Effector memory CD4-positive, alpha-beta T cell (primary cell): ENCODE results near the gene ZBTB3.
"Not testable (repeated sequence)": the region's sequence is repeated elsewhere in the genome, so short reads cannot be mapped to it uniquely, and the experiment has no call there.

ENCODE experiments used
- DNase-seq, 3 donors: peaks; one replicate each; pipeline ENCODE4 v3.0.0-alpha.2; 2020
- H3K27ac ChIP-seq: 2 replicates; pipeline ENCODE4 v1.7.0; 2013; ENCODE audit warnings: mild to moderate bottlenecking, low read length, moderate library complexity; ENCODE audit not compliant: insufficient read depth, poor library complexity, severe bottlenecking
- H3K27me3 ChIP-seq: replicated peaks from 2 replicates; pipeline ENCODE4 v1.7.0; 2013; ENCODE audit warnings: mild to moderate bottlenecking, low read length; ENCODE audit not compliant: insufficient read depth, control insufficient read depth, poor library complexity, severe bottlenecking
- H3K36me3 ChIP-seq: 2 replicates; pipeline ENCODE4 v1.7.0; 2013; ENCODE audit warnings: mild to moderate bottlenecking, low read length, moderate library complexity; ENCODE audit not compliant: control insufficient read depth, insufficient read depth
- H3K4me1 ChIP-seq: 2 replicates; pipeline ENCODE4 v1.7.0; 2013; ENCODE audit warnings: low read length, mild to moderate bottlenecking; ENCODE audit not compliant: control insufficient read depth, insufficient read depth, poor library complexity, severe bottlenecking
- H3K4me3 ChIP-seq: 2 replicates; pipeline ENCODE4 v1.7.0; 2013; ENCODE audit warnings: low read length, low read depth, mild to moderate bottlenecking; ENCODE audit not compliant: insufficient read depth, poor library complexity, severe bottlenecking
- H3K9me3 ChIP-seq: 2 replicates; pipeline ENCODE4 v1.7.0; 2013; ENCODE audit warnings: mild to moderate bottlenecking, low read length, moderate library complexity; ENCODE audit not compliant: control insufficient read depth

Gene ZBTB3

DNA sequence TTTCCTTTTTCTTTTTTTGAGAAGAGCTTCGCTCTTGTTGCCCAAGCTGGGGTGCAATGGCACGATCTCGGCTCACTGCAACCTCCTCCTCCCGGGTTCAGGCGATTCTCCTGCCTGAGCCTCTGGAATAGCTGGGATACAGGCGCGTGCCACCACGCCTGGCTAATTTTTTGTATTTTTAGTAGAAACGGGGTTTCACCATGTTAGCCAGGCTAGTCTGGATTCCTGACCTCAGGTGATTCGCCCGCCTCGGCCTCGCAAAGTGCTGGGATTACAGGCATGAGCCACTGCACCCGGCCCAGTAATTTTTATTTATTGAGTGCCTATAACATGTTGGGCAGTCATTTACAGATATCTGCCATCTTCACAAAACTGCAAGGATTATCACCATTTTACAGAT, 23.9 kb downstream of the ZBTB3 start:
- H3K27ac ChIP-seq = peak overlapping the region; percentile 25

GRCh38 chr11:62728171-62728988, 25.6 kb downstream of the ZBTB3 start, which contains the start of gene TTC9C:
TTC9C (plus strand) TSS chr11:62728486; CDS start chr11:62728849, 363 bp downstream.
- H3K27me3 ChIP-seq = no peaks in the 10 kb centered on the region
- H3K9me3 ChIP-seq = no peaks in the 10 kb centered on the region
- H3K4me1 ChIP-seq = peaks cover 27% of the 10 kb centered on the region
- H3K4me3 ChIP-seq = peak within 1 kb of the TSS; percentile 96
- peak within 1 kb of the TSS; percentile 97 for H3K27ac ChIP-seq
- peaks cover 13% of the 10 kb centered on the region for H3K36me3 ChIP-seq
- peak; percentile 62 to 82 (median 74) for DNase-seq

More for the DNA sequence above, 23.9 kb downstream of the ZBTB3 start:
- peaks cover 17% of the 10 kb centered on the region for H3K4me1 ChIP-seq
- H3K36me3 ChIP-seq, DNase-seq, H3K27me3 ChIP-seq, H3K4me3 ChIP-seq, H3K9me3 ChIP-seq: not testable (repeated sequence)

- Histone ChIP-seq H3K27me3 (no peaks in the 10 kb centered on the region), H3K4me3 (peak overlapping the region; percentile 96), H3K4me1 (peaks cover 27% of the 10 kb centered on the region), H3K9me3 (no peaks in the 10 kb centered on the region), H3K36me3 (peaks cover 15% of the 10 kb centered on the region), H3K27ac (peak overlapping the region; percentile 97)
- DNase-seq = peak; percentile 77 to 83 (median 83)
Measured at GRCh38 chr11:62727872-62728170, 26.1 kb downstream of the ZBTB3 start.

GRCh38 chr11:62727165-62727871, 26.6 kb downstream of the ZBTB3 start, which contains the start of gene HNRNPUL2:
HNRNPUL2 (minus strand) TSS chr11:62727457; CDS start chr11:62727156, 301 bp downstream.
- H3K4me1 ChIP-seq = peaks cover 27% of the 10 kb centered on the region
- peaks cover 20% of the 10 kb centered on the region for H3K36me3 ChIP-seq
- peak; percentile 98 for DNase-seq
- H3K4me3 ChIP-seq = peak within 1 kb of the TSS; percentile 96
- peak within 1 kb of the TSS; percentile 97 for H3K27ac ChIP-seq
- H3K9me3 ChIP-seq = no peaks in the 10 kb centered on the region
- no peaks in the 10 kb centered on the region for H3K27me3 ChIP-seq

DNA sequence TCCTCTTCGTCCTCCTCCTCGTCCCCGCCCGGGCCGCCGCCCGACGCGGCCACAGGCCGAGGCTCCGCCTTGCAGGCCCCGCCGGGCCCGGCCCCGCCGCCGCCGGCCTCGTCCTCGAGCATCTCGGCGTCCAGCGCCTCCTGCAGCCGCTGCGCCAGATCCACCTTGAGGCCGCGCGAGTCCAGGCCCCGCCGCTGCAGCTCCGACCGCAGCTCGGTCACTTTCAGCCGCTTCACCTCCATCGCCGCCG, 27.1 kb downstream of the ZBTB3 start:
- H3K9me3 ChIP-seq = no peaks in the 10 kb centered on the region
- peaks cover 27% of the 10 kb centered on the region for H3K4me1 ChIP-seq
- peak overlapping the region; percentile 96 for H3K4me3 ChIP-seq
- no peak for DNase-seq
- peak overlapping the region; percentile 97 for H3K27ac ChIP-seq
- H3K36me3 ChIP-seq = peaks cover 25% of the 10 kb centered on the region
- H3K27me3 ChIP-seq = no peaks in the 10 kb centered on the region

DNA sequence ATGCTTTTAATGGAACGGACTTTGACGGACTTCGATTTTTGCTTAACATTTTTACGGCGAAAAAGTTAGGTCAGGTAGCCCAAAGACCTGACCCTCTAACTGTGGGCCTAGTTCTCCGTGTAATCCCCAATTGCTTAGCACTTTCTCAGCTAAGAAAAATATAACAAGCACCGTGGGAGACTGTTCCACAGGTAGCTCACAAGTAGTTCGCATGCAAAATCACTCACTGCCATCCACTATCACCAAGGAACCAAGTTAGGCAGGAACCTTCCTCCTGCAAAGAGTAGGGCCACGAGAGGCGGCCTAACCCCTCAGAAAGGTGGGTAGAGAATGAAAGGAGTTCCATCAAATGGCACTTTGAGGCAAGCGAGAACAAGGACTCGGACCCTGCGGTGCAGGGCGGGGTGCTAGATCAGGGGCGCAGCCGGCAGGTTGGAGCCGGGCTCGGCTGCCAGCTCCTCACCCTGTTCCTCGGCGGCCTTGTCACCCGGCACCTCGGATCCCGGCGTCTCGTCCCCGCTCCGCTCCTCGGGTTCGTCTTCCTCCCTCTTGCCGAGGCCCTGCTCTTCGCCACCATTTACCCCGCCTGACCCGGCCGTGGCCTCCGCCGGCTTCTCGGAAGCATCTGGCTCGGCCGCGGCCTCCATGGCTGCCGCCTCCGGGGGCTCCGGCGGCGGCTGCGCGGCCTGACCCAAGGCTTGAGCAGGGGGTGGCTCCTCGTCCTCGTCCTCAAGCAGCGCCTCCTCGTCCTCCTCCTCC, 27.6 kb downstream of the ZBTB3 start:
- Histone ChIP-seq H3K9me3 (no peaks in the 10 kb centered on the region), H3K27me3 (no peaks in the 10 kb centered on the region), H3K36me3 (peaks cover 30% of the 10 kb centered on the region), H3K4me3 (peak overlapping the region; percentile 96), H3K4me1 (peaks cover 27% of the 10 kb centered on the region), H3K27ac (peak overlapping the region; percentile 97)
- no peak for DNase-seq

- peaks cover 27% of the 10 kb centered on the region for H3K4me1 ChIP-seq
- no peak for DNase-seq
- no peaks in the 10 kb centered on the region for H3K27me3 ChIP-seq
- peak overlapping the region; percentile 96 for H3K4me3 ChIP-seq
- no peaks in the 10 kb centered on the region for H3K9me3 ChIP-seq
- peak overlapping the region; percentile 97 for H3K27ac ChIP-seq
- peaks cover 32% of the 10 kb centered on the region for H3K36me3 ChIP-seq
Measured at GRCh38 chr11:62725646-62726045, 28.3 kb downstream of the ZBTB3 start.

- Histone ChIP-seq H3K9me3 (no peaks in the 10 kb centered on the region), H3K4me1 (peaks cover 20% of the 10 kb centered on the region), H3K27me3 (no peaks in the 10 kb centered on the region), H3K4me3 (peak overlapping the region; percentile 96), H3K27ac (peak overlapping the region; percentile 97), H3K36me3 (peaks cover 46% of the 10 kb centered on the region)
- DNase-seq = no peak
Measured at GRCh38 chr11:62724171-62724570, 29.8 kb downstream of the ZBTB3 start.

DNA sequence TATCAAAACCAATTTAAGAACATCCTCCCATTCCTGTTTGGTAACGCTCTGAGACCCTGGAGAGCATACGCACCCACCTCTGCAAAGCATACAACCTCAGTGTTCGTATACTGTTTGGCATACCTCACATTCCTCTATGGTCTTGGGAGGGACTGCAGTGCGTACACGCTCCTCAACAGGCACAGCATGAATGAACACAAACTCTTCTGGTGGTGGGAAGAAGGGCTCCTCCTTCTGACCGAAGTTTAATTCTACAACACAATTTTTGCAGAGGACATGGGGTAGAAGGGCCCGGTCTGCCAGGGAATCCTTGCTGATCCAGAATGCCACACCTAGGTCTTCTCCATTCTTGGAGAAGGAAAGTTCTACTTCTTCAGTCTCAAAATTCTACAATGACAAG, 32.0 kb downstream of the ZBTB3 start:
- H3K9me3 ChIP-seq = no peaks in the 10 kb centered on the region
- peaks cover 20% of the 10 kb centered on the region for H3K4me1 ChIP-seq
- H3K27me3 ChIP-seq = no peaks in the 10 kb centered on the region
- no peak overlapping the region for H3K4me3 ChIP-seq
- H3K36me3 ChIP-seq = peaks cover 66% of the 10 kb centered on the region
- no peak for DNase-seq
- no peak overlapping the region for H3K27ac ChIP-seq
